ENCODE results near the gene USP28.
"Not testable (repeated sequence)": the region's sequence is repeated elsewhere in the genome, so short reads cannot be mapped to it uniquely, and the experiment has no call there.

The USP28 gene

DNA sequence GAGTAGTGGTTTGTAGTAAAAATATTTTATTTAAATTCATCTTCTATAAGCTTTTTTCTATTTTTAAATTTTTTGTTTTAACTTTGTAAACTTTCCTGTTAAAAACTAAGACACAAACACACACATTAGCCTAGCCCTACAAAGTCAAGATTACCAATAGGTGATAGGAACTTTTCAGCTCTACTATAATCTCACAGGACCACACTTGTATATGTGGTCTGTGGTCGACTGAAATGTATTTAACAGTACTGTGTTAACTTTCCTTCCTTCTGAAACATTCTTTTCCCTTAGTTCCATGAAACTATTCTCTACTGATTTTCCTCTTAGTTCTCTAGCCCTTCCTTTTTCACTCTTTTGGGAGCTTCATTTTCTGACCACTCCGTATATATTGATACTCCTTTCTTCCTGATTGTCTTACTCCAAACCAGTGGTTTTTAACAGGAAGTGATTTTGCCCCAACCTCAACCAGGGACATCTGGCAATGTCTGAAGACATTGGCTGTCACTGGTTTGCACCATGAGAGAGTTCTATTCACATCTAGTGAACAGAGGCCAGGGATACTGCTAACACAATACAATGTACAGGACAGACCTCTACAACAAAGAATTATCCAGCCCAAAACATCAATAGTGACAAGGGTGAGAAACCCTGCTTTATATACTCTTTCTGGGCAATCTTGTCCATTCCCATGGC is 110.7 kb downstream of the USP28 start:
- no peak for DNase-seq

DNA sequence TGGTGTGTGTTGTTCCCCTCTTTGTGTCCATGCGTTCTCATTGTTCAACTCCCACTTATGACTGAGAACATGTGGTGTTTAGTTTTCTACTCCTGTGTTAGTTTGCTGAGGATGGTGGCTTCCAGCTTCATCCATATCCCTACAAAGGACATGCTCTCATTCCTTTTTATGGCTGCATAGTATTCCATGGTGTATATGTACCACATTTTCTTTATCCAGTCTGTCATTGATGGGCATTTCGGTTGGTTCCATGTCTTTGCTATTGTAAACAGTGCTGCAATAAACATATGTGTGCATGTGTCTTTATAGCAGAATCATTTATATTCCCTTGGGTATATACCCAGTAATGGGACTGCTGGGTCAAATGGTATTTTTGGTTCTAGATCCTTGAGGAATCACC is 112.3 kb downstream of the USP28 start:
- DNase-seq, result not testable (repeated sequence)

GRCh38 chr11:113760241-113760640 is 115.1 kb downstream of the USP28 start:
- no peak for DNase-seq

- DNase-seq, result no peak
Observed at GRCh38 chr11:113752932-113753331, 122.4 kb downstream of the USP28 start.

All from amniotic stem cell (primary cell).